Measurements from ENCODE around the gene IGFBP4.

The IGFBP4 gene

DNA sequence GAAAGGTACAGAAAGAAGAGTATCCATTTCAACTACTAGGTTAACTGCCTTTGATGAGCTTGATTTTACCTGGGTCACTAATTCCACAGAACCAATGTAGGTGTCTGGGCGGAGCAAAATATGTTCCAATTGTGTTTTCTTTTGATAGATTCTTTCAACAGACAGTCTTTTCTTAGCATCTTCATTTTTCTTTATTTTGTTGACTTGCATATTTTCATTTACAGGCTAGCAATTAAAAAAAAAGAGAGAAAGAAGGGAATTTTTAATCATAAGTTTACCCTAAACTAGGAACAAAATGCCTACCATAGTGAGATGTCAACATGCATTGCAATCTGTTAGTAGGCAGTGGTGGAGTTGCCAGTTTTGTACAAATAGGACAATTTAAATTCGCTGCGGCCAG, 26.6 kb upstream of the IGFBP4 start:
- WGBS, result 27% methylated on average over 3 of the region's 3 CpGs
- Histone ChIP-seq H3K36me3 (ENCODE audit: insufficient read depth, low read length) (peaks cover 49% of the 10 kb centered on the region), H3K9ac (ENCODE audit: low read depth, low read length) (peak overlapping the region; percentile 85), H3K27ac (ENCODE audit: low read depth, low read length) (no peak overlapping the region), H3K9me3 (ENCODE audit: insufficient read depth, low read depth, low read length) (no peaks in the 10 kb centered on the region), H3K4me3 (ENCODE audit: low read length) (peak overlapping the region; percentile 98), H3K27me3 (ENCODE audit: insufficient read depth, low read length) (no peaks in the 10 kb centered on the region), H3K4me1 (ENCODE audit: insufficient read depth, low read length) (peaks cover 17% of the 10 kb centered on the region)

DNA sequence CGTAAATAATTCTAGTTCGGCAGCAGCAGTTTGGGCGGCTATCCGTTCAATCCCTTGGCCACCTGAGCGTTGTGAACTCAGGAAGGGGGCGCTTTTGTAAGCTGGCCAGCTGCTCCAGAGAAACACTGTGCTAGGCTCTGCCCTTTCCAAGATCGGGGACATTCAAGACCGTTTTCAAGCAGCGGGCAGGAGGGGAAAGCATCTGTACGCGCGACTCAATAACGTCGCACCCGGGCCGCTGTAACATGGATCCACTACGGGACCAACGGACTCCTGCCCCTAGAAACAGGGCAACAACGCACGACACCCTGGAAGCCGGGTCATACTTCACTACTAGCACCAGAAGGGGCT, 26.0 kb upstream of the IGFBP4 start:
- Histone ChIP-seq H3K9ac (ENCODE audit: low read depth, low read length) (peak overlapping the region; percentile 85), H3K27me3 (ENCODE audit: insufficient read depth, low read length) (no peaks in the 10 kb centered on the region), H3K4me1 (ENCODE audit: insufficient read depth, low read length) (peaks cover 19% of the 10 kb centered on the region), H3K27ac (ENCODE audit: low read depth, low read length) (peak overlapping the region; percentile 70), H3K36me3 (ENCODE audit: insufficient read depth, low read length) (peaks cover 44% of the 10 kb centered on the region), H3K4me3 (ENCODE audit: low read length) (peak overlapping the region; percentile 98), H3K9me3 (ENCODE audit: insufficient read depth, low read depth, low read length) (no peaks in the 10 kb centered on the region)
- under 1% methylated on average over 21 of the region's 21 CpGs for WGBS

DNA sequence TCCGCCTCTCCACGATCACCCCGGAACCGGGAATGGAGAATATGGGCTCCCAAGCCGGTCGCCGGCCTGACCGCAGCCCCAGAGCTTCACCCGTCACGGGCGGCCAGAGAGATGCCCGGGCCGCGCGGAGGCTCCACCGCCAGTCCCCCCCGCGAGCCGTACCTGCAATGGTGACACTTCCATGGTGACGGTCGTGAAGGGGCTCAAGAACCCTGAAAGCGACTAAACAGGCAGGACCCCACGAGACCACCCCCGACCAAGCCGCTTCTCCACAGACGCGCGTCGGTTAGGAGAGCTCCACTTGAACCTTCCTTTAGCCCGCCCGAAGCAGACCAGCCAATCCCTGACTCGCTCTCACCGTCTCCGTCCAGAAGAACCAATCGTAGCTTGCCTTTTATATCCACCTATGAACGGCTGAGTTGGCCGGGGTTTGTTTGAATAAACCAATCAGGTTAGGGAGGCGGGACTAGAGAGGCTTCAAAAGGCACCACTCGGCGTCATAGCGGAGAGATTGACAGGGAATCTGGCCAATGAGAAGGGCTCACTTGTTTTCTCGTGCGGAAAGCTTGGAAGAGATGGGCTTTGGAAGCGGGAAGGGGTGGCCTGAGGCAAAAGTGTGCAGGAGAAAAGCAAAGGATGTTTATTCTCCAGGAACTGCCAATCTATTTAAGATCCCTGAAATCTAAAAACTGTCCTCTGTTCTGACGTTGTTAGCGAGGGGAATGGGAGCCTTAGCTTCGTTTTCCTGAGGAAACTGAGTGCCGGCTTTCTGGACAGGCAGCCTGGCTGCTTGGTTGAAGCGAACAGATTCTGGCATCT, 25.4 kb upstream of the IGFBP4 start, which contains the start of gene TOP2A:
TSS of gene TOP2A (minus strand) at position 288 of the 819 bp plus-strand sequence. CDS start at position 183, 105 bp downstream.
- Histone ChIP-seq H3K4me3 (ENCODE audit: low read length) (peak within 1 kb of the TSS; percentile 98), H3K27ac (ENCODE audit: low read depth, low read length) (peak within 1 kb of the TSS; percentile 70), H3K4me1 (ENCODE audit: insufficient read depth, low read length) (peaks cover 21% of the 10 kb centered on the region), H3K27me3 (ENCODE audit: insufficient read depth, low read length) (no peaks in the 10 kb centered on the region), H3K9ac (ENCODE audit: low read depth, low read length) (peak within 1 kb of the TSS; percentile 85), H3K9me3 (ENCODE audit: insufficient read depth, low read depth, low read length) (no peaks in the 10 kb centered on the region), H3K36me3 (ENCODE audit: insufficient read depth, low read length) (peaks cover 38% of the 10 kb centered on the region)
- 5% methylated on average over 49 of the region's 49 CpGs for WGBS

DNA sequence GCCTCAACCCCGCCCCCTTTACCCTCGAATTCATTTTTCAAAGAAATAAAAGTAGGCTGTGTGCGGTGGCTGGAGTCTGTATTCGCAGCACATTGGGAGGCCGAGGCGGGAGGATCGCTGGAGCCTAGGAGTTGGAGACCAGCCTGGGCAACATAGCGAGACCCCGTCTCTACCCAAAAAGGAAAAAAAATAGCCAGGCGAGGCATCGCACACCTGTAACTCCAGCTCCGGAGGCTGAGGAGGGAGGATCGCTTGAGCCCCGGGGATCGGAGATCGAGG, 24.9 kb upstream of the IGFBP4 start:
- Histone ChIP-seq H3K9me3 (ENCODE audit: insufficient read depth, low read depth, low read length) (no peaks in the 10 kb centered on the region), H3K27me3 (ENCODE audit: insufficient read depth, low read length) (no peaks in the 10 kb centered on the region), H3K4me1 (ENCODE audit: insufficient read depth, low read length) (peaks cover 26% of the 10 kb centered on the region), H3K4me3 (ENCODE audit: low read length) (peak overlapping the region; percentile 98), H3K27ac (ENCODE audit: low read depth, low read length) (peak overlapping the region; percentile 70; the same call in 1 of the 2 replicates), H3K36me3 (ENCODE audit: insufficient read depth, low read length) (peaks cover 32% of the 10 kb centered on the region), H3K9ac (ENCODE audit: low read depth, low read length) (0 out of 2 replicates have a peak overlapping the region, but pooled peaks have one; percentile 23)
- WGBS, result 91% methylated on average over 15 of the region's 16 CpGs

DNA sequence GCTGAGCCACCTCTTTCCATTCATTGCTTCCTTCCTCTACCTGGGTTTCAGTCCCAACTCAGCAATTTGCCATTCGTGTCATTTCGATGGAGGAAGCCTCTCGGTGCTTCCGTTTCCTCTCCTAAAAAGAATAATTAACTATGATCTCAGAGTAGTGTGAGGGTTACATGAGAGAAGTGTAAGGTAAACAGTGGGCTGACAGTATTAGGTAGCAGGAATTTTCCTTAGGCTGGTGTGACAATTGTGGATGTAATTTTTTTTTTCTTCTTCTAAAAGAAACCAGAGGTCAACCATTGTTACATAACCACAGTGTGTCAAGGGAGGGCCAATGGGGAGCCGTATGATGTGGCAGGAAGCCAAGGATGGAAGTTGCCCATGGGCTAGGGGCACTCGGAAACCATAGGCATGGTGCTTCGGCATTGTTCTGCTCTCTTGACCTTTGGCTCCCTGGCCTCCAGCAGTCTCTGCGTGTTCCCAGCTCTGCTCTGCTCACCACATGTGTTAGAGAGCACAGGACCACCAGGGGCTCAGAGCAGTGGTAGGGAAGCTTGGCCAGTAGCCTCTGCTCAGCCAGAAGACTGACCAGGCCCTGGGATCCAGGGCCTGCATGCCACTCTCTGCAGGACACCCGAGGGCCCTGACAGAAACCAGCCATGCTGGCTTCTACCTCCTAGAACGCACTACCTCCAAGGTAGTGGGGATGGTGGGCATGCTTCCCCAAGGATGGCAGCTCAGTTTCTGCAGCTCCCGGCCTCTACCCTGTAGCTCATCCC, 23.5 kb upstream of the IGFBP4 start:
- H3K9ac ChIP-seq (ENCODE audit: low read depth, low read length), result no peak overlapping the region
- peaks cover 30% of the 10 kb centered on the region for H3K4me1 ChIP-seq (ENCODE audit: insufficient read depth, low read length)
- H3K4me3 ChIP-seq (ENCODE audit: low read length), result no peak overlapping the region
- no peak overlapping the region for H3K27ac ChIP-seq (ENCODE audit: low read depth, low read length)
- 87% methylated on average over 11 of the region's 11 CpGs for WGBS
- H3K36me3 ChIP-seq (ENCODE audit: insufficient read depth, low read length), result peaks cover 19% of the 10 kb centered on the region
- no peaks in the 10 kb centered on the region for H3K9me3 ChIP-seq (ENCODE audit: insufficient read depth, low read depth, low read length)
- no peaks in the 10 kb centered on the region for H3K27me3 ChIP-seq (ENCODE audit: insufficient read depth, low read length)

DNA sequence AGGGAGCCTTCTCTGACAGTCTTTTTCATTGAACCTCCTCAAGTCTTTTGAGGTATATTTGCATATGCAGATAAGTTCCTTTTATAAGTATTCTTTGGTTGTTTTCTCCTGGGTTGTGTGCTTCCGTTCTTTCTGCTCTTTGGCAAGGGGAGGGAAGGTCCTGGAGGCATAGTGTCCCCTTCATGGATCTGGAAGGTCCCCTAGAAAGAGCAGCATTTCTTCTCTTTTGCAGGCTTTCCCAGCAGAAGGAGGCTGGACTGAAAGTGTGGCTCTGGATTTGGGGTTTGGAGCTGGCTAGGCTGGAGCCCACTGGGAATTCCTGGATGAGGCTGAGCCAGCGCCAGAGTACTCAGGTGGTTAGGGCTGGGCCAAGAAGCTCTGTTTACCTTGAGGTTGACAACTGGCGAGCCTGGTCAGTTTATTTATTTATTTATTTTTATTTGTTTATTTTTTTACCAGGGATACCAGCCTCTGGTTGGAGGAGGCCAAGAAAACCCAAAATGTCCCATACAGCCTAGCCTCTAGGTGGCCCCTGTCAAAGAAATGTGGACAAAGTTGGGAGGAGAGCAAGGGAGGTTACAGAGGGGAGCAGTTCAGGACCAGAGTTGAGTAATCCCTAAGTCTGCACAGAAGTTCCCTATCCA, 20.1 kb upstream of the IGFBP4 start:
- Histone ChIP-seq H3K4me1 (ENCODE audit: insufficient read depth, low read length) (peaks cover 25% of the 10 kb centered on the region), H3K27ac (ENCODE audit: low read depth, low read length) (peak overlapping the region; percentile 51; the same call in 1 of the 2 replicates), H3K4me3 (ENCODE audit: low read length) (peak overlapping the region; percentile 6), H3K36me3 (ENCODE audit: insufficient read depth, low read length) (no peaks in the 10 kb centered on the region), H3K9me3 (ENCODE audit: insufficient read depth, low read depth, low read length) (no peaks in the 10 kb centered on the region), H3K9ac (ENCODE audit: low read depth, low read length) (no peak overlapping the region), H3K27me3 (ENCODE audit: insufficient read depth, low read length) (no peaks in the 10 kb centered on the region)
- 4% methylated on average over 2 of the region's 3 CpGs for WGBS

DNA sequence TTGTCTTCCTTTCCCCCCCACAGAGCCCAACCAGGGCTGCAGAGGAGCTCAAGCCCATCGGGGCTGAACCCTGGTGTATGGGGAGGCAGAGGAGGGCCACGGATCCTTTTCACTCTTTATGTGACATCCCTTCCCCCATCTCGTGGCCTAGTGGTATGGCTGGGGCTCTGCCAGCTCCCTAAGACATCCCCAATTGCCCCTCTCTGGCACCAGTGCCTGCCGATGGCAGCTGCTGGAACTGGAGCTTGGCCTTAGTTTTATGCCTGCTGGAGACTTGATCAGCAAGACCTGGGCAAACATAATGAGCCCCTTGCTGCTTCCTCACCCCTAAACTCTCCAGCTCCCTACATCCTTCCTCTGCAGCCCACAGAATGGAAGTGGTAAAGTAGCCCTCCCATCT, 17.5 kb upstream of the IGFBP4 start:
- Histone ChIP-seq H3K4me1 (ENCODE audit: insufficient read depth, low read length) (peaks cover 25% of the 10 kb centered on the region), H3K27ac (ENCODE audit: low read depth, low read length) (no peak overlapping the region), H3K4me3 (ENCODE audit: low read length) (no peak overlapping the region), H3K27me3 (ENCODE audit: insufficient read depth, low read length) (no peaks in the 10 kb centered on the region), H3K9ac (ENCODE audit: low read depth, low read length) (no peak overlapping the region), H3K36me3 (ENCODE audit: insufficient read depth, low read length) (no peaks in the 10 kb centered on the region), H3K9me3 (ENCODE audit: insufficient read depth, low read depth, low read length) (no peaks in the 10 kb centered on the region)
- WGBS, result 69% methylated on average over 3 of the region's 4 CpGs

DNA sequence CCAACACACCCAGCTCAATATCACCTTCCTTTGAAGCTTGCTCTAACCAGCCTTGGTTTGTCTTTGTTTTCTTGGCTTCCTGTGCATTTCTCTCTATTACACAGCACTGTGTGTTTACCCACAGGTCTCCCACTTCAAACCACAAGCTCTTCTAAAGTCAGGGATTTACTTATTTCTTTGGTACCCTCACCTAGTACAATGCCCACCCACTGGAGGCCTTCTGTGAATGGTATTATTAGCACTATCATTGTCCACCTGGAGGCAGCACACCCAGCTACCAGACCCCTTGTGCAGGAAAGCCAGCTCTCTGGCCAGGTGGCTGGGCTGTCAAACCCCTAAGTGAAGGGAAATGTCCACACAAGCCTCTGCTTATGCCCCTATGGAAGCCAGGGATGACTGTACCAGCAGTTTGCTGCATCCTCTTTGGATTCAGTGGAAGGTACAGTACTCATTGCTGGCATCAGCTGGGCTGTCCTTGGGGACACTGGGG, 16.2 kb upstream of the IGFBP4 start:
- H3K27me3 ChIP-seq (ENCODE audit: insufficient read depth, low read length), result no peaks in the 10 kb centered on the region
- H3K27ac ChIP-seq (ENCODE audit: low read depth, low read length), result no peak overlapping the region
- H3K36me3 ChIP-seq (ENCODE audit: insufficient read depth, low read length), result no peaks in the 10 kb centered on the region
- peaks cover 18% of the 10 kb centered on the region for H3K4me1 ChIP-seq (ENCODE audit: insufficient read depth, low read length)
- no peak overlapping the region for H3K4me3 ChIP-seq (ENCODE audit: low read length)
- no peaks in the 10 kb centered on the region for H3K9me3 ChIP-seq (ENCODE audit: insufficient read depth, low read depth, low read length)
- H3K9ac ChIP-seq (ENCODE audit: low read depth, low read length), result no peak overlapping the region

DNA sequence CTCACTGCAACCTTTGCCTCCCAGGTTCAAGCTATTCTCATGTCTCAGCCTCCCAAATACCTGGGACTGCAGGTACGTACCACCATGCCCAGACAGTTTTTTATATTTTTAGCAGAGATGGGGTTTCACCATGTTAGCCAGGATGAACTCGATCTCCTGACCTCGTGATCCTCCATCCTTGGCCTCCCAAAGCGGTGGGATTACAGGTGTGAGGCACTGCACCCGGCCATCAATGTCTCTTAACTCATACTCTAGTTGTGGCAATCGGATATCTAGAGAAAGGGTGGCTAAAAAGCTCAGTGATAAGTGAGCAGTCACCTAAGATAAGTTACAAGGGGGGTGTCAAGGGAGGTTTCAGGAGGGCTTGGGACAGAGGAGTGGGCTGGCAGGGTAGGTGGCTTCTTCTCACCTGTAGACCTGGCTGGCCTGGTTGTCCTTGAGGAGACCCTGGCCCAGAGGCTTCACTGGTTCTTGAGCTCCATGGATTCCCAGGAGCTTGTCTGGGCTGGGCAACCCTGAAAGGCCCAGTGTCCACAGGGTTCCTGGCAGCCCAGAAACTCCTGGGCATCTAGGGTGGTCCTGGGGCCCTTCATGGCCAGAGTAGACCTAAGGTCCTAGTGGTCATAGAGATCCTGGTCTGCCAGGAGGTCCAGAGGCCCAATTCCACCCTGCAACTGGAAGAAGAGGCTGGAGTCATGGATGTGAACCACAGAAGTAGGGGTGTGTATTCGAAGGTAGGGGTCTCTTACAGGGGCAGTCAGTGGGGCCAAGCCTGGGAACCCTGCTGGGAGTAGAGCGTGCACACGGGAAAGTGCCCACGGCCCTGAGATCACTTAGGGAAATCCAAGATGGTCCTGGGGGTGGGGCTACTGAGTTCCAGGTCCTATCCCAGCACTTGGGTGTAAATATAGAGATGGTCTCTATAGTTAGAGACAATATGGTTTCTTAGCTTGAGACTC, 12.7 kb upstream of the IGFBP4 start:
- H3K4me1 ChIP-seq (ENCODE audit: insufficient read depth, low read length), result peaks cover 12% of the 10 kb centered on the region; the same call in 1 of the 2 replicates
- H3K27ac ChIP-seq (ENCODE audit: low read depth, low read length), result no peak overlapping the region
- no peak overlapping the region for H3K9ac ChIP-seq (ENCODE audit: low read depth, low read length)
- no peaks in the 10 kb centered on the region for H3K9me3 ChIP-seq (ENCODE audit: insufficient read depth, low read depth, low read length)
- H3K27me3 ChIP-seq (ENCODE audit: insufficient read depth, low read length), result no peaks in the 10 kb centered on the region
- 92% methylated on average over 10 of the region's 10 CpGs for WGBS
- no peak overlapping the region for H3K4me3 ChIP-seq (ENCODE audit: low read length)
- H3K36me3 ChIP-seq (ENCODE audit: insufficient read depth, low read length), result no peaks in the 10 kb centered on the region

DNA sequence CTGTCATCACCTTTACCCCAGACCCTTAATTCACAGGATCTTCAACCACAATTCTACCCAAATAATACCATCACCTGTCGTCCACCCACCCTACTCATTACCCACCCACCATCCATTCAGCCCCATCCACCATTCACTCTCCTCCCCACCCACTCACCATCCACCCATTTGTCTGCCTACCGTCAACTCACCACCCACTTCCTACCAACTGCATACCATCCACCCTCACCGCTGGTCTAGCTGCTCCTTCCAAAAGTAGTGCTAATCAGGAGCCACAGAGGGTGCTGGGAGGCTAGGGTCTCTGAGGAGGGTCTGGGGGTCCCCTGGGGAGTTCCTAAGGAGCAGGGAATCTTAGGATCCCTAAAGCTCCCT, 12.0 kb upstream of the IGFBP4 start:
- H3K27me3 ChIP-seq (ENCODE audit: insufficient read depth, low read length), result no peaks in the 10 kb centered on the region
- H3K36me3 ChIP-seq (ENCODE audit: insufficient read depth, low read length), result no peaks in the 10 kb centered on the region
- H3K9ac ChIP-seq (ENCODE audit: low read depth, low read length), result no peak overlapping the region
- H3K27ac ChIP-seq (ENCODE audit: low read depth, low read length), result no peak overlapping the region
- H3K4me3 ChIP-seq (ENCODE audit: low read length), result no peak overlapping the region
- WGBS, result 91% methylated on average over 3 of the region's 3 CpGs
- no peaks in the 10 kb centered on the region for H3K9me3 ChIP-seq (ENCODE audit: insufficient read depth, low read depth, low read length)
- H3K4me1 ChIP-seq (ENCODE audit: insufficient read depth, low read length), result peaks cover 6% of the 10 kb centered on the region; the same call in 1 of the 2 replicates
